Measurements from ENCODE around the gene IFI35.
"Not testable (repeated sequence)": the region's sequence is repeated elsewhere in the genome, so short reads cannot be mapped to it uniquely, and the experiment has no call there.

IFI35 gene

GRCh38 chr17:43024407-43025289 is 18.1 kb downstream of the IFI35 start, which contains the start of gene RND2:
RND2 (plus strand) TSS chr17:43025231; CDS start chr17:43025348, 117 bp downstream.
- peak; percentile 80 for DNase-seq (ENCODE audit: low read depth)

GRCh38 chr17:43025290-43025657 is 18.7 kb downstream of the IFI35 start:
- DNase-seq (ENCODE audit: low read depth): no peak

GRCh38 chr17:43025766-43026537 is 19.4 kb downstream of the IFI35 start:
- no peak for DNase-seq (ENCODE audit: low read depth)

- no peak for DNase-seq (ENCODE audit: low read depth)
These were observed 20.0 kb downstream of the IFI35 start for GRCh38 chr17:43026595-43026994.

- no peak for DNase-seq (ENCODE audit: low read depth)
These were observed 20.8 kb downstream of the IFI35 start for GRCh38 chr17:43027091-43028032.

GRCh38 chr17:43028221-43028861 is 21.8 kb downstream of the IFI35 start:
- no peak for DNase-seq (ENCODE audit: low read depth)

- DNase-seq (ENCODE audit: low read depth): no peak
These were observed 23.7 kb downstream of the IFI35 start for GRCh38 chr17:43030137-43030767.

GRCh38 chr17:43031666-43032065 is 25.1 kb downstream of the IFI35 start:
- no peak for DNase-seq (ENCODE audit: low read depth)

- no peak for DNase-seq (ENCODE audit: low read depth)
These were observed 27.6 kb downstream of the IFI35 start for GRCh38 chr17:43033948-43034881.

- no peak for DNase-seq (ENCODE audit: low read depth)
These were observed 28.3 kb downstream of the IFI35 start for GRCh38 chr17:43034894-43035293.

- DNase-seq (ENCODE audit: low read depth): no peak
These were observed 33.1 kb downstream of the IFI35 start for GRCh38 chr17:43039646-43040045.

GRCh38 chr17:43040655-43041054 is 34.1 kb downstream of the IFI35 start:
- DNase-seq (ENCODE audit: low read depth): no peak

GRCh38 chr17:43042025-43042628 is 35.5 kb downstream of the IFI35 start:
- DNase-seq (ENCODE audit: low read depth): peak; percentile 9

- DNase-seq (ENCODE audit: low read depth): no peak
These were observed 36.7 kb downstream of the IFI35 start for GRCh38 chr17:43043307-43043706.

- DNase-seq (ENCODE audit: low read depth): no peak
These were observed 37.4 kb downstream of the IFI35 start for GRCh38 chr17:43044024-43044423.

GRCh38 chr17:43051969-43052368 is 45.4 kb downstream of the IFI35 start:
- DNase-seq (ENCODE audit: low read depth): no peak

- DNase-seq (ENCODE audit: low read depth): not testable (repeated sequence)
These were observed 46.4 kb downstream of the IFI35 start for GRCh38 chr17:43053008-43053407.

- no peak for DNase-seq (ENCODE audit: low read depth)
These were observed 49.5 kb downstream of the IFI35 start for GRCh38 chr17:43056051-43056450.

- DNase-seq (ENCODE audit: low read depth): no peak
These were observed 56.5 kb downstream of the IFI35 start for GRCh38 chr17:43062984-43063638.

Data from CMK (cell line).